Keratinocyte (primary cell): ENCODE data around the gene EPHB3.

Source experiments
- CTCF ChIP-seq, 3 experiments: IDR thresholded peaks in 1 of 3; conservative IDR thresholded peaks in 1 of 3; optimal IDR thresholded peaks in 1 of 3; 2 replicates in 2 of 3; 3 replicates in 1 of 3; pipeline versions ENCODE3 to v1.5.1; 2011; ENCODE audit warnings: low read length in 3 of 3, mild to moderate bottlenecking in 3 of 3, moderate library complexity in 2 of 3, control low read depth in 1 of 3, inconsistent platforms in 1 of 3; ENCODE audit not compliant: insufficient read depth in 2 of 3; ENCODE audit errors: extremely low read depth in 1 of 3
- EZH2 ChIP-seq: IDR thresholded peaks from one replicate; pipeline ENCODE4 v1.6.1; 2012; ENCODE audit warnings: inconsistent platforms, mild to moderate bottlenecking, low read length, moderate library complexity

DNA sequence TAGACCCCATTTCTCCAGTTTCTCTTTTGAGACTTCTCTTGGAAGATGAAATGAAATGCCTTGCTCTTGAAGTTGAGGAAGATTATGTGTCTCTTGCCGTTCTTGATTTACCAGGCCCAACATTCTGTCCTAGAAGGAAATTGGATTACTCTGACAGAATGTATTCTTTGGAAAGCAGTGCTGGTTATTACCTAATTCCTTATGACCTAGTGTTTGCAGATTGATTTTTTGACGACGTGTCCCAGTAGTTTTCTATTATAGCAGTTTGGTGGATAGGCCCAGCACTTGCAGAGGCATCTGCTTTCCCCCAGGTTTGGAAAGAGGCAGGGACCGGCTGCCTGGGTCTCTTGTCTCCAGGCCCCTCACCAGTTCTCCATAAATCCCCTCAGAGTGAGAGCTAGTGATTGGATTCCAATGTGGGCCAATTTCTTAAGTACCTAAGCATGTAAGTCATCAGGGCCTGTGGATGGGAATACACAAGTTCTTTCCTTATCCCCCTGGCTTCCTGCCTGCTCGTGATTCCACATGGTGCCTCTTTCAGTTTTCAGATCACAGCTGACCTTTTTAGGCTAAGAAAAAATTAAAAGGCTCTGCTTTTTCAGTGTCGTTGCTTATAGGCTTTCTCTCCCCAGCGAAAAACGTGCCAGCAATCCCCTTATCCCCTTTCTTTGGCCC is 50.2 kb downstream of the EPHB3 start:
- TF ChIP-seq CTCF (optimal IDR thresholded peaks at IDR 0.05 in 1 of 3, IDR thresholded peaks at IDR 0.05 in 1 of 3, conservative IDR thresholded peaks at IDR 0.05 in 1 of 3; ENCODE audit: extremely low read depth in 1 of 3, insufficient read depth in 2 of 3, low read length in 3 of 3) (no peak), EZH2 (no peak)
